ENCODE results near the gene FTSJ3. TPM values are rescaled to one million over a fixed set of nuclear protein-coding genes. Genes with fewer than 3 reads are reported as not detected.

The FTSJ3 gene
- total and polyA plus RNA-seq, 2 of the 13 experiments (the other 11 are each of a cell fraction or from before 2014, with no cell fraction given): 26.0 to 64.2 TPM

DNA sequence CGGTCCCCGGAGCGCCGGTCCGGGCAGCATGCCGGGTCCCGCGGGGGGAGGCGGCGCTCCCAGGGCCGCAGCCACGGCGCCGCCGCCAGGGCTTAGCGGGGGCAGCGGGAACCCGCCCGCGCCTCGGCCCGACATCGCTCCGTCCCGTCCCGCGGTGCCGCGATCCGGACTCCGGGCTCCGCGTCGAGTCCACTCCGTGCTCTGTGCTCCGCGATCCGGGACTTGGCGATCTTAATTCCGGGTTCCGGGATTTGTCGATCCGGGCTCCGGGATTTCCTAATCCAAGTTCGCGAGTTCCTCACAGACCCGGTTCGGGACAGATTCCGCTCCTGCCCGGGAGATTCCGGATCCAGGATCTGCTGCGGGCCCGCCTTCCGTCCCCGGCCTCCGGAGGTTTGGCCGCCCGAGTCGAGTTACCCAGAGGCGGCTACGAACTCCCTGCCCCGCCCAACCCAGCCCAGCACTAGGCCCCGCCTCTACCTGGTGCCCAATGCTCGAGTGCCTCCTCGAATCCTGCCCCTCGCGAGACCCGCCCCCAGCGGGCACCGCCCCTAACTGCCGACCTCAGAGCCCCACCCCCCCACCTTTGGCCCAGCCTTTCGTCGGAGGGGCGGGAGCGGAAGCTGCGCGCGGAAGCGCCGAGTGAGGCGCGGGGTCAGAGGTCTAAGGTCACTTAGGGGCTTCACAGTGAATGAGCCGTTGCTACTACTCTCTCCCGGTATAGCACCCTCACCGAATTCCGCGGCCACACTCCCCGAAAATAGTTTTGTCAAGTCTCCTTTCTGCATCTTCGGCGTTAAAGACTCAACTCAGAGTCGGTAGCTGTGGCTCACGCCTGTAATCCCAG is 15.3 kb upstream of the FTSJ3 start, which contains the start of gene SMARCD2 (continued):
- TF ChIP-seq SNAPC5 (CRISPR knock-in tag; IDR thresholded peaks at IDR 0.05; ENCODE audit: borderline replicate concordance) (peak; percentile 95), ZNF331 (CRISPR knock-in tag; IDR thresholded peaks at IDR 0.05) (peak; percentile 96), ZNF570 (CRISPR knock-in tag; IDR thresholded peaks at IDR 0.05; ENCODE audit: borderline replicate concordance) (no peak), EZH2 (conservative IDR thresholded peaks at IDR 0.05; ENCODE audit: low read depth, low read length) (no peak), ZNF552 (CRISPR knock-in tag; IDR thresholded peaks at IDR 0.05; ENCODE audit: borderline replicate concordance) (peak; percentile 85), ZNF451 (CRISPR knock-in tag; IDR thresholded peaks at IDR 0.05) (peak; percentile 96), ZBTB42 (CRISPR knock-in tag; IDR thresholded peaks at IDR 0.05) (0 out of 2 replicates have a peak, but pooled peaks have one; percentile 56), ZNF709 (CRISPR knock-in tag; IDR thresholded peaks at IDR 0.05) (peak; percentile 85; the same call in 1 of the 2 replicates), ZNF530 (CRISPR knock-in tag; IDR thresholded peaks at IDR 0.05; ENCODE audit: low read depth) (0 out of 2 replicates have a peak, but pooled peaks have one; percentile 58), SMAD1 (CRISPR knock-in tag; IDR thresholded peaks at IDR 0.05; ENCODE audit: borderline replicate concordance, low read depth) (peak; percentile 41; the same call in 1 of the 2 replicates), ZNF460 (CRISPR knock-in tag; IDR thresholded peaks at IDR 0.05; ENCODE audit: borderline replicate concordance) (peak; percentile 58; the same call in 1 of the 2 replicates), MXD4 (CRISPR knock-in tag; IDR thresholded peaks at IDR 0.05) (peak; percentile 84; the same call in 1 of the 2 replicates), ZNF550 (CRISPR knock-in tag; IDR thresholded peaks at IDR 0.05; ENCODE audit: borderline replicate concordance) (0 out of 2 replicates have a peak, but pooled peaks have one; percentile 43), MAFG (CRISPR knock-in tag; IDR thresholded peaks at IDR 0.05) (no peak), DMAP1 (CRISPR knock-in tag; IDR thresholded peaks at IDR 0.05) (peak; percentile 79)
- TF ChIP-seq, protein P1, sequence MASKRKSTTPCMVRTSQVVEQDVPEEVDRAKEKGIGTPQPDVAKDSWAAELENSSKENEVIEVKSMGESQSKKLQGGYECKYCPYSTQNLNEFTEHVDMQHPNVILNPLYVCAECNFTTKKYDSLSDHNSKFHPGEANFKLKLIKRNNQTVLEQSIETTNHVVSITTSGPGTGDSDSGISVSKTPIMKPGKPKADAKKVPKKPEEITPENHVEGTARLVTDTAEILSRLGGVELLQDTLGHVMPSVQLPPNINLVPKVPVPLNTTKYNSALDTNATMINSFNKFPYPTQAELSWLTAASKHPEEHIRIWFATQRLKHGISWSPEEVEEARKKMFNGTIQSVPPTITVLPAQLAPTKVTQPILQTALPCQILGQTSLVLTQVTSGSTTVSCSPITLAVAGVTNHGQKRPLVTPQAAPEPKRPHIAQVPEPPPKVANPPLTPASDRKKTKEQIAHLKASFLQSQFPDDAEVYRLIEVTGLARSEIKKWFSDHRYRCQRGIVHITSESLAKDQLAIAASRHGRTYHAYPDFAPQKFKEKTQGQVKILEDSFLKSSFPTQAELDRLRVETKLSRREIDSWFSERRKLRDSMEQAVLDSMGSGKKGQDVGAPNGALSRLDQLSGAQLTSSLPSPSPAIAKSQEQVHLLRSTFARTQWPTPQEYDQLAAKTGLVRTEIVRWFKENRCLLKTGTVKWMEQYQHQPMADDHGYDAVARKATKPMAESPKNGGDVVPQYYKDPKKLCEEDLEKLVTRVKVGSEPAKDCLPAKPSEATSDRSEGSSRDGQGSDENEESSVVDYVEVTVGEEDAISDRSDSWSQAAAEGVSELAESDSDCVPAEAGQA (IDR thresholded peaks at IDR 0.05; ENCODE audit: low read depth): peak; percentile 74
- TF ChIP-seq, protein P1 (CRISPR knock-in tag; IDR thresholded peaks at IDR 0.05; ENCODE audit: borderline replicate concordance): peak; percentile 94; the same call in 1 of the 2 replicates
- TF ChIP-seq, protein P2, sequence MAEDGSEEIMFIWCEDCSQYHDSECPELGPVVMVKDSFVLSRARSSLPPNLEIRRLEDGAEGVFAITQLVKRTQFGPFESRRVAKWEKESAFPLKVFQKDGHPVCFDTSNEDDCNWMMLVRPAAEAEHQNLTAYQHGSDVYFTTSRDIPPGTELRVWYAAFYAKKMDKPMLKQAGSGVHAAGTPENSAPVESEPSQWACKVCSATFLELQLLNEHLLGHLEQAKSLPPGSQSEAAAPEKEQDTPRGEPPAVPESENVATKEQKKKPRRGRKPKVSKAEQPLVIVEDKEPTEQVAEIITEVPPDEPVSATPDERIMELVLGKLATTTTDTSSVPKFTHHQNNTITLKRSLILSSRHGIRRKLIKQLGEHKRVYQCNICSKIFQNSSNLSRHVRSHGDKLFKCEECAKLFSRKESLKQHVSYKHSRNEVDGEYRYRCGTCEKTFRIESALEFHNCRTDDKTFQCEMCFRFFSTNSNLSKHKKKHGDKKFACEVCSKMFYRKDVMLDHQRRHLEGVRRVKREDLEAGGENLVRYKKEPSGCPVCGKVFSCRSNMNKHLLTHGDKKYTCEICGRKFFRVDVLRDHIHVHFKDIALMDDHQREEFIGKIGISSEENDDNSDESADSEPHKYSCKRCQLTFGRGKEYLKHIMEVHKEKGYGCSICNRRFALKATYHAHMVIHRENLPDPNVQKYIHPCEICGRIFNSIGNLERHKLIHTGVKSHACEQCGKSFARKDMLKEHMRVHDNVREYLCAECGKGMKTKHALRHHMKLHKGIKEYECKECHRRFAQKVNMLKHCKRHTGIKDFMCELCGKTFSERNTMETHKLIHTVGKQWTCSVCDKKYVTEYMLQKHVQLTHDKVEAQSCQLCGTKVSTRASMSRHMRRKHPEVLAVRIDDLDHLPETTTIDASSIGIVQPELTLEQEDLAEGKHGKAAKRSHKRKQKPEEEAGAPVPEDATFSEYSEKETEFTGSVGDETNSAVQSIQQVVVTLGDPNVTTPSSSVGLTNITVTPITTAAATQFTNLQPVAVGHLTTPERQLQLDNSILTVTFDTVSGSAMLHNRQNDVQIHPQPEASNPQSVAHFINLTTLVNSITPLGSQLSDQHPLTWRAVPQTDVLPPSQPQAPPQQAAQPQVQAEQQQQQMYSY (CRISPR knock-in tag; IDR thresholded peaks at IDR 0.05): peak; percentile 99
- TF ChIP-seq, protein P3, sequence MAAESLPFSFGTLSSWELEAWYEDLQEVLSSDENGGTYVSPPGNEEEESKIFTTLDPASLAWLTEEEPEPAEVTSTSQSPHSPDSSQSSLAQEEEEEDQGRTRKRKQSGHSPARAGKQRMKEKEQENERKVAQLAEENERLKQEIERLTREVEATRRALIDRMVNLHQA (CRISPR knock-in tag; IDR thresholded peaks at IDR 0.05): no peak; the same call in 1 of the 2 replicates

Measured in HepG2 (cell line).